HG02943 (cell line): ENCODE results near the gene ACYP1.
"Not testable (repeated sequence)": the region's sequence is repeated elsewhere in the genome, so short reads cannot be mapped to it uniquely, and the experiment has no call there.

Experiments
- ATAC-seq: cut with Tn5 transposase; IDR thresholded peaks from one replicate; pipeline ENCODE4 v1.9.1; 2021; ENCODE audit warnings: mild to moderate bottlenecking, low read depth, moderate library complexity; ENCODE audit not compliant: unreplicated experiment

ACYP1 gene

DNA sequence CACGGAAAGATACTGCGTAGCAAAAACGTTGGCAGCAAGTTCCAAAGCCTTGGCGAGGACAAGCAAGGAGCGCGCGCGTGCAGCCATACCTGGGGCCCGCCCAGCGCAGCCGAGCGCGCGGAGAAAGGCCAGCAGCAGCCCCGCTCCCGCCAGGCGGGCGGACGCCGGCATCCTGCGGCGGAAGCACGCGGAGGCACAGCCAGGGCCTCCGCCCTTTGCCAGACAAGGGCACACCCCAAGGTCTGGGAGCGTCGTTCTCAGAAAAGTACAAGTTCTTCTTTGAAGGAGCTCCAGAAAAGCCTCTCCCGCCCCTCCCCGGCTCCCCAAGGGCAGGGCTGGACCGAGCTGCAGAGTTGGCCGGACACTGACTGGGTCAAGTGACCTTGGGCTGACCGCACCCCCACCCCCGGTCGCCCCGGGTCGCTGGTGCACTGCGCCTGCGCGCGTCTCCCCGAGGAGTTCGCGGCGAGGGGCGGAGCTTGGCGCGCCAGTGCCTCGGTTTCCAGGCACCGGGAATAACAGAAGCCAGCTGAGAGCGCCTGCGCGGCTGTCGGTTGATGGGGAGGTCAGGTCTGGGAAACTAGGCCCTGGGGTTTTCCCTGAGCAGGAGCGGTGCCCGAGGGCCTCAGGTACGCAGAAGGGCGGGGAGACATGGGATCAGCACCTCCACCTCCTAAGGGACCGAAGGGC is 5.4 kb upstream of the ACYP1 start, which contains the start of gene ZC2HC1C:
TSS of gene ZC2HC1C (plus strand) at position 521 of the 690 bp plus-strand sequence. CDS start 933 bp downstream, outside the sequence.
- no peak for ATAC-seq

DNA sequence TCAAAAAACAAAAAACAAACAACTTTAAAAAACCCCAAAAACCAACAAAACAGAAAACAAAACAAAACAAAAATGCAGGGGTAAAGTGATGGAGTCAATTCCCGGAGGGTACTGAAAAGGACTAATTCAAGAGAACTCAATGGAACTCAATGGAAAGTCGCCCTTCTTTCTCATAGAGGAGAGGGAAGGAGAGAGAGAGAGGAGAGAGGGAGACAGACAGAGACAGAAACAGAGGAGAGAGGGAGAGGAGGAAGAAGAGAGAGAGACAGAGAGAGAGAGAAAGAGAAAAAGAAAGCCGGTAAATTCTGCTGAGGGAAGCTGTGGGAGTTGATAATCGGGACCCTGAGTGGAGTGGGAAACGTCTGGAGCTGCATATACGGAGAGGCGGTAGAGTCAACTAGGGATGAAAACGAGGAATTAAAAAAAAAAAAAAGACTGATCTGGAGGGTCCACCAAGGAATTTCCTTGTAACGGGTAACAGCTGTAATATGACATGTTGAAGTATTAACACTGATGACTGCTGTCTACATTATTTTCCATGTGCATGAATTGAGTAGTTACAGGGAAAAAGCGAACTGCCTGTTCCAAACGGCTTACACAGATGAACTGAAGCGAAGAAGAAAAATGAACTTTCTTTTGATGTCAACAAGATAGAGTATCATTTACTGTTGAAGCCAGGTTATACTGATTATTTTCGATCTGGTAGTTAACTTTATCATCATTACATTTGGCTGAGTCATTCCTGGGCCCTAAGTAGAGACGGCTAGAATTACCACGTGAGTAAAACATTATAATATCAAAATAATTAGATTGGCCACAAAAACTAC is 4.7 kb upstream of the ACYP1 start:
- ATAC-seq = no peak

DNA sequence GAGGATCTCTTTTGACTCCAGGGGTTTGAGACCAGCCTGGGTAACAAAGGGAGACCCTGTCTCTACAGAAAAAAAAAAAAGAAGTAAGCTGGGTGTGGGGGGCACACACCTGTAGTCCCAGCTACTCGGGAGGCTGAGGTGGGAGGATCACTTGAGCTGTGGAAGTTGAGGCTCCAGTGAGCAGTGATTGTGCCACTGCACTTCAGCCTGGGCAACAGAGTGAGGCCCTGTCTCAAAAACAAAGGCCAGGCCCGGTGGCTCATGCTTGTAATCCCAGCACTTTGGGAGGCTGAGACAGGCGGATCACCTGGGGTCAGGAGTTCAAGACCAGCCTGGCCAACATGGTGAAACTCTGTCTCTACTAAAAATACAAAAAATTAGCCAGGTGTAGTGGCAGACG is 3.9 kb upstream of the ACYP1 start:
- not testable (repeated sequence) for ATAC-seq

DNA sequence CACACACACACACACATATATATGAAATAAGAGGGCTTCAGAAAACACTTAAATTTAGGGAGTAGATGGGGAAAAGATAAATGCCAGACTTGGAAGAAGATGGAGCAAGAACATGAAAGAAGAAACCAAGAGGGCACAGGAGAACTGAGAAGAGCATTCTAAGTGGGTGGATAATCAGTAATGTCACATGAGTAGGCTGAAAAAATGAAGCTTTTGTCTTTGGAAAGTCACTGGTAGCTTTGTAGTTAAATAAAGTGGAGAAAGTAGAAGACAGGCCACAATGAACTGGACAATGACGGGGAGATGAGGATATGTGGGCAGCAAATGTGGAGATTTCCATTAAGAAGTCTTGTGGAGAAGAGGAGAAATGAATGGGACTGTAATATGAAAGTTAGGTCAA is 3.4 kb upstream of the ACYP1 start:
- ATAC-seq = no peak

DNA sequence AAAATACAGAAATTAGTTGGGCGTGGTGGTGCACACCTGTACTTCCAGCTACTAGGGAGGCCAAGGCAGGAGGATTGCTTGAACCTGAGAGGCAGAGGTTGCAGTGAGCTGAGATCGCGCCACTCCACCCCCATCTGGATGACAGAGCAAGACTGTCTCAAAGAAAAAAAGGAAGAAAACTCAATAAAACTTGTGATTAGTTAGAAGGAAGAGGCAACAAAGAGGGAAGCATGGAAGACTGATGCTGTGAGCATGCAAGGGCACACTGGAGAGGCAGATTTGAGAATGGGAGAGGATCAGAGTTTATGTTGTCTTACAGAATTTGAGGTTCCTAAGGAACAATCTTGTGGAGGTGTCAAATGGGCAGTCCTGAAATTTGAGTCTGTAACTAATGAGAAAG is 2.9 kb upstream of the ACYP1 start:
- ATAC-seq = no peak

DNA sequence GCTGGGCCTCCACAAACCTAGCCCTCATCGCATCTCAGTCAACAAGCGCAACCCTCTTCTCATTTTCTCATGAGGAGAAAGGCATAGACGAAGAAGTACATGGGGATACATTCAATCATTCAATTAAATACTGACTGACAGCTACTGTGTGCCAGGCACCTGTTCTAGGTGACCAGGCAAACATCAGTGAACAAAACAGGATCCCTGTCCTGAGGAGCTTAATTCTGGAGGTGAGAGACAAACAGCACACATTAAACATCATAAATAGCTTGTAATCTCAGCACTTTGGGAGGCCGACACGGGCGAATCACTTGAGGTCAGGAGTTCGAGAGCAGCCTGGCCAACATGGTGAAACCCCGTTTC is 362 bp upstream of the ACYP1 start:
- no peak for ATAC-seq

DNA sequence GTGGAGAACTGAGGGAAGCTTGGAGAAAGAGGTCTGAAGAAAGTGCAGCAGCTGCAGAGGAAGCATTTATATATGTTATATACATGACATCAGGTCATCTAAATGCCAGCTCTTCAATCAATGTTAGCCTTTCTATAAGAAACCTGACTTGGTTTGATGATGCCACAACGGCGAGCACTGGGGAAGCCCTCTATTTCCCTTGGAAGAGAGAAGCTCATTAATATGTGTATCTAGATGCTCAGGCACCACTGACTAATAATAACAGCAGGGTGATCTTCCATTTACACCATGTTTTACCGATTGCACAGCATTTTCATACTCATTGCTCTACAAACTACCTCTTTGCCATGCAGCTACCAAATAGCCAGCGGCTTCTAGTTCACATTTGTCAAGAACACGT is 811 bp downstream of the ACYP1 start:
- no peak for ATAC-seq

DNA sequence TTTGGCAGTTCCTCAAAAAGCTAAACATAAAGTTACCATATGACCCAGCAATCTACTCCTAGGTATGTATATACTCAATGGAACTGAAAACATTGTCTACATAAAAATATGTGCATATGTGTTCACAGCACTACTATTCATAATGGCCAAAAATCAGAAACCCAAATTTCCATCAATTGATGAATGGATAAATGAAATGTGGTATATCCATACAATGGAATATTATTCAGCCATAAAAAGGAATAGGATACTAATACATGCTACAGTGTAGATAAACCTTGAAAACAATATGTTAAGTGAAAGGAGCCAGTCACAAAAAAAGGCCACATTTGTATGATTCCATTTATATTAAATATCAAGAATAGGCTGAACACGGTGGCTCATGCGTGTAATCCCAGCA is 3.4 kb downstream of the ACYP1 start:
- no peak for ATAC-seq

DNA sequence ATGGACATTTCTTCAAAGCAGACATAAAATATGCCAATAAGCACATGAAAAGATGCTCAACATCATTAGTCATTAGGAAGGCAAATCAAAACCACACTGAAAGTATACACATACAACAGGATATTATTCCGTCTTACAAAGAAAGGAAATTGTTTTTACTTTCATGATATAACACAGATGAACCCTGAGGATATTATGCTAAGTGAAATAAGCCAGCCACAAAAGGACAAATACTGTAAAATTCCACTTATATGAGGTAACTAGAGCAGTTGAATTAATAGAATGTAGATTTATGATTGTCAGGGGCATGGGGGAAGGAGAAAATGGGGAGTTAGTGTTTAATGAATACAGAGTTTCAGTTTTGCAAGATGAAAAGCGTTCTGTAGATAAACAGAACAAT is 4.2 kb downstream of the ACYP1 start:
- no peak for ATAC-seq

DNA sequence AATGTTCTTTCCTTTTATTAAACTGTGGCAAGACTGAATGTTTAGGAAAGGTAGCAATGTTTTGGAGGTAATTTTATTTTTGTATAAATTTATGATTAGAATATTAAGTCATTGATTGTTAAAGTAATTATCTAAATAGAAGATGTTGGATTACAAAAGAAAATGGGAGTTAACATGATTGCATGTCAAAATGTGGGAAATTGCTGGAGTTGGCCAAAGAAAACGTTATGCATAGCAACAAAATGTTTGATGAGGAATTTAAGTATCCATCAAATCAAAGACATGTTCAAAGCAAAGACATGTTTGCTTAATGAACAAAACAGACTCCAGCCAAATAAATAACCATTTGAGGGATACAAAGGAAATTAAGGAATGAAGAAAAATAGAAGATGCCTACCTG is 9.4 kb downstream of the ACYP1 start:
- no peak for ATAC-seq

DNA sequence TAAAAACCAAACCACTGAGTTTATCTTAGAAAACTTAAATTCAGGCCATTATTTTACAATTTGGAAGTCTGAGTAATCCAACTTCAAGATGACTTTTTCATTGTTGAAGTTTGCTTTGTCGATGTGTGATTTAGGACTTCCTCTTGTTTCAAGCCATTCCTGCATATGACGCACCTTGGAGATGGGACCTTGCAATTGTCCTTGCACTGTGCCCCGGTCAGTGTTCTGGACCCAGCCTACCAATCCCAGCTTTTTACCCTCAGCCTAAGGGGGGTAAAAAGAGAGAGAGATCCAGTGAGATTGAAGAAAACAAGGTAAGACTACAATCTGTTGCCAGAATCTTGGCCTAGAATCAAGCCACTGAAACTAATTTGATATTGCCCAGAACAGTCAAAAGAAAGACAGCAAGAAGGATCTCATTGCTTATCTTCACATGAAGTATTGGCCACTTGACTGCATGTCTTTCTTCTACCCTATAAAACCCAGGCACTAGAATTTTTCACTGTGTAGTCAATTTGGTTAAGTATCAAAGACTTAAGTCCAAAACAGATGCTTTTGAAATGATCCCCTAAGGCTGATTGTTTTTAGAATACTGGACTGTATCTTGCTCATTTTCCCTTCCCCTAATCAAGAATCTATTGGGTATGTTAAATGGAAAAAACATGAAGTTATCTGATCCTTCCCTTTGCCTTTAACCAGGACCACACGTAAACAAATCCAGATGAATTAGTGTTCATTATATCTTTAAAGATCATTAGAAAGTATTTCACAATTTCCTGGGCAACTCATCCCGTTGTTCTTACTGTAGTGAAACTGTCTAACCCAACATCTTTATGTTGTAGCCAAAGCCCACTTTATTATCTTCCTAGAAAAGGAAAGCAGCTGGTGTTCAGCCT is 10.2 kb downstream of the ACYP1 start:
- ATAC-seq = no peak

DNA sequence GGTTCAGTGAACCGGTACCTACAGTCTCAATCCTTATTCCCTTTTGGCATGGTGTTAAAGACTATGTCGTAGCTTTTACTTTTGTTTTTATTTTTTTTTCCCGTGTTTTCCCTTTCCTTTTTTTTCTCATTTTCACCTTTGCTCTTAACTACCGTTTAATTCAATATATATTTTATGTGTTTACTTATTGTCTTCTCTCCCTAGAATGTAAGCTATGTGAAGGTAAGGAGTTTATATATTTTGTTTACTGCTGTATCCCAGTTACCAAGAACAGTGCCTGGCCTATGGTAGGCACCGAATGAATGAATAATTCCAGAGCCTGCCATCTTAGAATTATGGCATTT is 12.3 kb downstream of the ACYP1 start:
- no peak for ATAC-seq

DNA sequence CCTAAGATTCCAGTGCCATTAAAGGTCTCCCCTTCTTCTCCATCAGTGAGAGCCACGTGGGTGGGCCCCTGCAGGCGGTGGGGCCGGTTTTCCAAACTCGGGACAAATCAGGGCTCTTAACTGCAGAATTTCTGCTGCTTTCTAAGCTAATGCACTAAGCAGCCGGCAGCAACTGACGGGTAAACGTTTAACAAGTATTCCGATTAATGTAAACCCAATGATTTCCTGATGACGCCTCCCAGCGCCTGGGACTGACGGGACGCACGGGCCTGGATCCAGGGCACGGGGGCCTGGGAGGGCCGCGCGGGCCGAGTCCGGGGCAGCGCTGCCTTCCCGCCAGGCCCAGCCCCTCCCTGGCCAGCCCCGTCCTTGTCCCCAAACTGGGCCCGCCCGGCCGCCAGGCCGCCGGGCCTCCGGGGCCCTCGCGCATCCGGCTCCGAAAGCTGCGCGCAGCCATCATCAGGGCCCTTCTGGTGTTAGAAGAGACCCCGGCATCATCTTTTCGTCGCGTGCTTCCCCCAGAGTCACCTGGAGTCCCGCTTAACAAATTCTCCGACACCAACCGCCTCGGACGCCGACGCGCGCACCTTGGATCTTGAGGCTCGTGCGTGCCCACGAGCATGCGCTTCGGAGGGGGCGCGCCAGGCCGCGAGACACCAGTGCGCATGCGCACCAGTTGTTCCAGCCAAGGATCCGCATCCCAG is 12.8 kb downstream of the ACYP1 start, which contains the start of gene MLH3:
TSS of gene MLH3 (minus strand) at position 616 of the 704 bp plus-strand sequence. CDS start 1,812 bp downstream, outside the sequence.
- peak; percentile 74 for ATAC-seq

DNA sequence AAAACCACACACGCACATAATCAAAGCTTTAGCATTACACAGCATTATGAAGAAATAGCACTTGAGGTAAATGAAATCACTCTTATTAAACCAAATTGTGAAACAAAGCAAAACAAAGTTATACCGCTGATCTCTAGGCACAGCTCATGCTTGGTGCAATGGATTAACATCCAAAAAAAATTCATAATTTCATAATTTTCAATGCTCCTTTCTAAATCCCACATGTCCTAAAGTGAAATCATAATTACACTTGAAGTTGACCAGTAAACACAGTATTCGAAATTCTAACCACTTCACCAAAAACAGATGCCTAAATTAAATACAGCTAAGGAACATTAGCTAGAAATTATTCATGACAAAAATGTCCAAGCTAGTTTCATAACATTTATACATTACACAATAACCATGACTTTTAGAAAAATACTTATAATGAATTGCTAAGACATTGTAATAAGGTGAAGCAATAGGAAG is 14.1 kb downstream of the ACYP1 start:
- no peak for ATAC-seq

DNA sequence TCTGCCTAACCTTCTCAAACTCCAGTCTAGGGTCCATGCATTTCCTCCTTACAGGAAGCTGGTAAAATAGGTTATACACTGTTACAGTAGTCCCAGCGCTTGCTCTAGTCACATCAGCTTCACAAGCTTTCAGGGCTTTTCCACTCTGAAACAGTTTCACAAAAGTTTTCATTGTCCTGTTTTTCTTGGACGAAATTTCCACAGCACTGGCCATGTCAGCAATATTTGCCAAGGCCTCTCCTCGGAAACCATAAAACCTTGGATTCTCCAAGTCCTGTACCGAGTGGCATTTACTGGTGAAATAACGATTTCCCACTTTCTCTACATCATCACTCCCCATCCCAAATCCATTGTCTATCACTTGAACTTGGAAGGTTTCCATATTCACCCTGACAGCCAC is 14.7 kb downstream of the ACYP1 start:
- no peak for ATAC-seq

DNA sequence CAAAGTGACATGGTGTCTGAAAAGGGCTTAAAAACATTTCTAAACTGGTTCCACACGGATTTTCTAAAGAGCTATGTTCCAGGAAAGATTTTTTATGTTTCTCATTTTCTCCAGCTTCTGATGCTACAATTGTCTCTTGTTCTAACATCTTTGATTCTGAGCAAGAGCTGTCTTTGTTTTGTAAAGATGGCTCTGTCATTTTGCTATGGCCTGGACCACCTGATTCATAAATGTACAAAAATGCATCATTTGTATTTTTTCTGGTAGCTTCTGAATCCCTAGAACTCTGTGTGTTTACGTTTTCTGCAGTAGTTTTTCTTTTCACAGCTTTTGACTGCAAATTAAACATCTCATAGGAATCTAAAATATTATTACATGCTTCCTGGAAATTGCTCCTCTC is 15.7 kb downstream of the ACYP1 start:
- no peak for ATAC-seq

DNA sequence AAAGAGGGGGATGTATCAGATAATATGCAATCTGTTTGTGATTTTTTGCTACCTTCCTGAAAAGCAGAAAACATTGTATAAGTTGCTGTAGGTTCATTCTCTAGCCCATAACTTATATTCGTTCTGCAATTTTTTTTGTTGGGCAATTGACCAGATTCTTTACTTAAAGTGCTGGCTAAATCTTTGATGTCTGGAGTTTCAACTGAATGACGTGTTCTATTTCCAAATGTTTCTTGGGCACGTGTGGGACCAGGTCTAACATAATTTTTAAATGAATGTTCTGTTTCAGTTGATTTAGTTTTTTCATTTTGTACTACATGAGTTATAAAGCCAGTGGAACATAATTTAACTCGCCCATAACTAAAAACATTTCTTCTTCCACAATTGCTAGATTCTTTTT is 16.3 kb downstream of the ACYP1 start:
- ATAC-seq = no peak

DNA sequence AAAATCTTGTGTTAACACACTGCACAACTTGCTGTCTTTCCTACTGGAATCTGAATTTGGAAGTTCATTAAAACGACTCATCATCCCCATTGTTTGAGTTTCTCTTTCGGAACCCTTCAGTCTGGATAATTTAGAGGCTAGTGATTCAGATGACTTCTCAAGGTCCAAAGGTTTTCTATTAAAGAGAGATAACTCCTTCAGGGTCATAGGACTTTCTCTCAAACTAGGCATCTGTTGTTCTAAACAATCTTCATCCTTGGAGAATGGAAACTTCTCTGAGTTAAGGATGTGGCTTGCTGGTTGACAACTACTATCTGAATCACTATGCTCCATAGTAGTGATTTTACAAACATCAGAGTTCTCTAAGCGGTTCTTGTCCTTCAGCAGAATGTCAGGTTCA is 16.9 kb downstream of the ACYP1 start:
- no peak for ATAC-seq

DNA sequence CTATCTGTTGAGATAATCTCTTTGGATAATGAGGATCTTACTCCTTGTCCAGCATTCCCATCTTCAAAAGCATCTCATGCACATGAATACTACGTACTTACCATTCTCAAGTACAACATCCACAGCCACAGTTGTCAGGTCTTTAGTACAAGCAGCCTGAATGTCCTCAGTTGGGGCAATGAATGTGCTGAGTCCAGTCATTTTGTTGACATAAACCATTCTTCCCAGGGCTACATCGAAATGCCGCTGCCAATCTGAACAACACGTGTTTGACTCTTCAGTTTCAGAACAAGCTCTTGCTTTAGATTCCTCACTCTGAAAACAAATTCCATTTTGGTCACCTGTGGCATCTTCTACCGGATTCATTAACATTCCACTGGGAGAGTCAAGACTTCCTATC is 17.5 kb downstream of the ACYP1 start:
- no peak for ATAC-seq

DNA sequence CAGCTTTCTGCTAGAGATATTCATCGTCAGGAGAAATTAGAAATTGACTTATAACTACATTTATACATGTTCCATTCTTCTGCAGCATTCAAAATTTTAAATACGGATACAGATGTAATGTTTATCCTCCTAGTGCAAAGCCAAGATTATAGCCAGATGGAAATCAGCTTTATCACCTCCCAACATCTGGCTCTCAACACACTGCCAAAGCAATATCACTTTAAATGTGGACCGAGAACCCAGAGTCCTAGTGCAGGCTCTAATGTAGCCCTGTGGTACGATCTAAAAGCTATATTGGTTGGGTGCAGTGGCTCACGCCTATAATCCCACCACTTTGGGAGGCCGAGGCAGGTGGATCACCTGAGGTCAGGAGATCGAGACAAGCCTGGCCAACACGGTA is 19.1 kb downstream of the ACYP1 start:
- ATAC-seq = no peak
